Transverse colon (tissue), 3 donors: ENCODE measurements around the gene UNK.
"Not testable (repeated sequence)": the region's sequence is repeated elsewhere in the genome, so short reads cannot be mapped to it uniquely, and the experiment has no call there.

Experiments
- EP300 ChIP-seq: sonication (generic); formaldehyde crosslinking; IDR thresholded peaks from one replicate; pipeline ENCODE4 v1.6.1; 2017; ENCODE audit warnings: antibody characterized with exemption, low read depth
- TF ChIP-seq, protein P1 (sequence below), 5 experiments: fragments of 200-600 bp in 3 of 5; fragments of 450-650 bp in 2 of 5; sonication (generic) in 3 of 5; IDR thresholded peaks; 1 replicate in 2 of 5; 2 replicates in 3 of 5; pipeline ENCODE4 v1.5.1; 2016 to 2017; ENCODE audit warnings: antibody characterized with exemption in 5 of 5, inconsistent platforms in 3 of 5, mild to moderate bottlenecking in 2 of 5, moderate library complexity in 1 of 5

DNA sequence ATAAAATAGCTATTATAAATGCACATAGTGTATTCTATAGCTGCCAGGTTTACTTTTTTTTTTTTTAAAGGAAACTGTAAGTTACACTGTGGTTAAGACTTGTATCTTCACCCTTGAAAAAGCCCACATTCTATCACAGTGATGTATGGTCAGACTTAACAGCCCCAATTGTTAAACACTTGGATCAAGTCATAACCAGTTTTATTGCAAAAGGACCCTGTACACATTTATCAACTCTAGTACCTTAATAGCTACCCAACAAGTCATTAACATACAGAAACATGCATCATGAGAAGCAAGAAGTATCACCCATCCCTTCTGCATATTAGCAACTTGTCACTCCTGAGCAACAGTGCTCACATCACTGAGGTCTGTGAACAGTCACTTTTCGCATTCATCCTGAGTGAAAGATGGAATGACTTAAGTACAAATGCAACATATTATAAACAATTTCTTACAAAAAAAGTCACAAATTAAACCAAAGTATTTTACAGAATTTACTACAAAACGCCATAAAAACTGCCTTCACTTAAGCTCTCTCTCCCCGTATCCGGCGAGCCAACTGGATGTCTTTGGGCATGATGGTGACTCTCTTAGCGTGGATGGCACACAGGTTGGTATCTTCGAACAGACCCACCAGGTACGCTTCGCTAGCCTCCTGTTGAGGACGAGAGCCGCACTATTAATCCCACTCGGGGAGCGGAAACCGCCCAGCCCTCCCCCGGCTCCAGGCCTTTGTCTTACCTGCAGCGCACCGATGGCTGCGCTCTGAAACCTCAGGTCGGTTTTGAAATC lies 6.3 kb upstream of the UNK start:
- TF ChIP-seq, protein P1, sequence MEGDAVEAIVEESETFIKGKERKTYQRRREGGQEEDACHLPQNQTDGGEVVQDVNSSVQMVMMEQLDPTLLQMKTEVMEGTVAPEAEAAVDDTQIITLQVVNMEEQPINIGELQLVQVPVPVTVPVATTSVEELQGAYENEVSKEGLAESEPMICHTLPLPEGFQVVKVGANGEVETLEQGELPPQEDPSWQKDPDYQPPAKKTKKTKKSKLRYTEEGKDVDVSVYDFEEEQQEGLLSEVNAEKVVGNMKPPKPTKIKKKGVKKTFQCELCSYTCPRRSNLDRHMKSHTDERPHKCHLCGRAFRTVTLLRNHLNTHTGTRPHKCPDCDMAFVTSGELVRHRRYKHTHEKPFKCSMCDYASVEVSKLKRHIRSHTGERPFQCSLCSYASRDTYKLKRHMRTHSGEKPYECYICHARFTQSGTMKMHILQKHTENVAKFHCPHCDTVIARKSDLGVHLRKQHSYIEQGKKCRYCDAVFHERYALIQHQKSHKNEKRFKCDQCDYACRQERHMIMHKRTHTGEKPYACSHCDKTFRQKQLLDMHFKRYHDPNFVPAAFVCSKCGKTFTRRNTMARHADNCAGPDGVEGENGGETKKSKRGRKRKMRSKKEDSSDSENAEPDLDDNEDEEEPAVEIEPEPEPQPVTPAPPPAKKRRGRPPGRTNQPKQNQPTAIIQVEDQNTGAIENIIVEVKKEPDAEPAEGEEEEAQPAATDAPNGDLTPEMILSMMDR (IDR thresholded peaks at IDR 0.05) = not testable (repeated sequence)
- not testable (repeated sequence) for TF ChIP-seq EP300
